SK-N-SH (cell line): Measurements from ENCODE around the gene G3BP1.

ENCODE experiments used
- CTCF ChIP-seq: fragments of 200-600 bp; sonication (generic); IDR thresholded peaks from 2 replicates; pipeline ENCODE4 v1.6.1; 2017; ENCODE audit warnings: antibody characterized with exemption, mild to moderate bottlenecking, moderate library complexity
- EP300 ChIP-seq, 2 experiments: IDR thresholded peaks; 2 replicates each; pipeline versions ENCODE4 v1.4.0 to v1.6.1; 2012; ENCODE audit warnings: borderline replicate concordance in 1 of 2, low read depth in 1 of 2, low read length in 1 of 2
- FOXJ3 ChIP-seq: sonication (generic); formaldehyde crosslinking; IDR thresholded peaks from 2 replicates; pipeline ENCODE4 v1.5.1; 2020; ENCODE audit warnings: mild to moderate bottlenecking, missing genetic modification reagents
- MEF2A ChIP-seq: IDR thresholded peaks from 2 replicates; pipeline ENCODE4 v1.4.0; 2012; ENCODE audit warnings: low read depth, borderline replicate concordance
- POLR2AphosphoS5 ChIP-seq: IDR thresholded peaks from 2 replicates; pipeline ENCODE4 v1.6.1; 2012; ENCODE audit warnings: low read depth, low read length

DNA sequence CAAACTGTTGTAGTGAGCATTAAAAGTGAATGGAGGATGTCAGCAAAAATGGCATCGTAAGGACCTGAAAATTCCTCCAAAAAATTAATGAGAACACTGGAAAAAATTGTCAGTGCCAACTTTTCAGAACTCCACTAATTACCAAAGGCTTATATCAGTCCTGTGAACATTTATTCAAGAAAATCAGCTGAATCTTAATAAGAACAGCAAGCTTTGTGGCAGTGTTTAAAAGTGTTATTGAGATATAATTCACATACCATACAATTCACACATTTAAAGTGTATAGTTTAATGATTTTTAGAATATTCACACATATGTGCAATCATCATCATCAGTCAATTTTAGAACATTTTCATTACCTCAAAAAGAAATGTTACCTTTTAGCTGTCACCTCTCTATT lies 57.6 kb downstream of the G3BP1 start:
- no peak for TF ChIP-seq CTCF
- no peak for TF ChIP-seq MEF2A
- no peak for TF ChIP-seq FOXJ3
- no peak for TF ChIP-seq EP300 (IDR thresholded peaks at IDR 0.05; ENCODE audit: borderline replicate concordance in 1 of 2, low read depth in 1 of 2, low read length in 1 of 2)
- TF ChIP-seq POLR2AphosphoS5, result no peak
